ENCODE data around the gene CSH1.

DNA sequence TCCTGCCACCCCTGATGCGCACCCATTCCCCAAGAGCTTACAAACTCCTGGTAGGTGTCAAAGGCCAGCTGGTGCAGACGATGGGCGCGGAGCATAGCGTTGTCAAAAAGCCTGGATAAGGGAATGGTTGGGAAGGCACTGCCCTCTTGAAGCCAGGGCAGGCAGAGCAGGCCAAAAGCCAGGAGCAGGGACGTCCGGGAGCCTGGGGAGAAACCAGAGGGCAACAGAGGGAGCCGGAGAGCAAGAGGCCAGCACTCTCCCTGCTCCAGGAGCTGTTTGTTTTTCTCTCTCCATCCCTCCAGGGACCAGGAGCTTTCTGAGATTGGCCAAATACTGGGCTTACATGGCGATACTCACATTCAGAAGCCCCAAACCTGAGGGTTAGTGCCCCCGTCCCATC lies 21.9 kb upstream of the CSH1 start:
- TF ChIP-seq, protein P1, sequence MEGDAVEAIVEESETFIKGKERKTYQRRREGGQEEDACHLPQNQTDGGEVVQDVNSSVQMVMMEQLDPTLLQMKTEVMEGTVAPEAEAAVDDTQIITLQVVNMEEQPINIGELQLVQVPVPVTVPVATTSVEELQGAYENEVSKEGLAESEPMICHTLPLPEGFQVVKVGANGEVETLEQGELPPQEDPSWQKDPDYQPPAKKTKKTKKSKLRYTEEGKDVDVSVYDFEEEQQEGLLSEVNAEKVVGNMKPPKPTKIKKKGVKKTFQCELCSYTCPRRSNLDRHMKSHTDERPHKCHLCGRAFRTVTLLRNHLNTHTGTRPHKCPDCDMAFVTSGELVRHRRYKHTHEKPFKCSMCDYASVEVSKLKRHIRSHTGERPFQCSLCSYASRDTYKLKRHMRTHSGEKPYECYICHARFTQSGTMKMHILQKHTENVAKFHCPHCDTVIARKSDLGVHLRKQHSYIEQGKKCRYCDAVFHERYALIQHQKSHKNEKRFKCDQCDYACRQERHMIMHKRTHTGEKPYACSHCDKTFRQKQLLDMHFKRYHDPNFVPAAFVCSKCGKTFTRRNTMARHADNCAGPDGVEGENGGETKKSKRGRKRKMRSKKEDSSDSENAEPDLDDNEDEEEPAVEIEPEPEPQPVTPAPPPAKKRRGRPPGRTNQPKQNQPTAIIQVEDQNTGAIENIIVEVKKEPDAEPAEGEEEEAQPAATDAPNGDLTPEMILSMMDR (conservative IDR thresholded peaks at IDR 0.05), result no peak
- no peak for TF ChIP-seq ZFX (IDR thresholded peaks at IDR 0.05)
